Measurements from ENCODE around the gene ATP13A4.

Gene ATP13A4

GRCh38 chr3:193553586-193553985 is 1.1 kb downstream of the ATP13A4 start:
- no peak for DNase-seq (ENCODE audit: low read depth in 1 of 2, low spot score in 1 of 2)
- no peak overlapping the region for H3K27ac ChIP-seq (replicated peaks)
- H3K4me3 ChIP-seq (replicated peaks; ENCODE audit: insufficient read depth, low read length): no peak overlapping the region
- no peaks in the 10 kb centered on the region for H3K27me3 ChIP-seq (ENCODE audit: insufficient read depth, poor library complexity, severe bottlenecking)
- TF ChIP-seq POLR2AphosphoS5 (IDR thresholded peaks at IDR 0.05; ENCODE audit: low read depth): no peak
- no peak for TF ChIP-seq REST (IDR thresholded peaks at IDR 0.05; ENCODE audit: insufficient replicate concordance, low read depth)
- TF ChIP-seq SPI1 (IDR thresholded peaks at IDR 0.05; ENCODE audit: borderline replicate concordance, low read depth): no peak
- no peak for TF ChIP-seq CTCF (IDR thresholded peaks at IDR 0.05; ENCODE audit: insufficient read depth, low read length)
- no peak for TF ChIP-seq GABPA (IDR thresholded peaks at IDR 0.05; ENCODE audit: low read depth)

- H3K27me3 ChIP-seq (ENCODE audit: insufficient read depth, poor library complexity, severe bottlenecking): no peaks in the 10 kb centered on the region
Observed at GRCh38 chr3:193552923-193553322, 1.8 kb downstream of the ATP13A4 start.

GRCh38 chr3:193548406-193548805 is 6.3 kb downstream of the ATP13A4 start:
- no peak for DNase-seq (ENCODE audit: low read depth in 1 of 2, low spot score in 1 of 2)
- no peak overlapping the region for H3K27ac ChIP-seq (replicated peaks)
- TF ChIP-seq POLR2AphosphoS5 (IDR thresholded peaks at IDR 0.05; ENCODE audit: low read depth) (no peak), SPI1 (IDR thresholded peaks at IDR 0.05; ENCODE audit: borderline replicate concordance, low read depth) (no peak), REST (IDR thresholded peaks at IDR 0.05; ENCODE audit: insufficient replicate concordance, low read depth) (no peak), GABPA (IDR thresholded peaks at IDR 0.05; ENCODE audit: low read depth) (no peak), CTCF (IDR thresholded peaks at IDR 0.05; ENCODE audit: insufficient read depth, low read length) (no peak)
- no peak overlapping the region for H3K4me3 ChIP-seq (replicated peaks; ENCODE audit: insufficient read depth, low read length)
- peaks cover 4% of the 10 kb centered on the region for H3K27me3 ChIP-seq (ENCODE audit: insufficient read depth, poor library complexity, severe bottlenecking)

More at GRCh38 chr3:193552923-193553322, 1.8 kb downstream of the ATP13A4 start:
- H3K4me3 ChIP-seq (replicated peaks; ENCODE audit: insufficient read depth, low read length): no peak overlapping the region
- no peak overlapping the region for H3K27ac ChIP-seq (replicated peaks)
- DNase-seq (ENCODE audit: low read depth in 1 of 2, low spot score in 1 of 2): no peak
- no peak for TF ChIP-seq REST (IDR thresholded peaks at IDR 0.05; ENCODE audit: insufficient replicate concordance, low read depth)
- no peak for TF ChIP-seq POLR2AphosphoS5 (IDR thresholded peaks at IDR 0.05; ENCODE audit: low read depth)
- TF ChIP-seq CTCF (IDR thresholded peaks at IDR 0.05; ENCODE audit: insufficient read depth, low read length): no peak
- TF ChIP-seq GABPA (IDR thresholded peaks at IDR 0.05; ENCODE audit: low read depth): no peak
- no peak for TF ChIP-seq SPI1 (IDR thresholded peaks at IDR 0.05; ENCODE audit: borderline replicate concordance, low read depth)
